Endodermal cell (in vitro differentiated cells): ENCODE data around the gene NCK1. TPM values are rescaled to one million over a fixed set of nuclear protein-coding genes. Genes with fewer than 3 reads are reported as not detected.

Source experiments
- DNase-seq: peaks from one replicate; pipeline ENCODE4 v3.0.0-alpha.2; 2017
- H3K27ac ChIP-seq: 2 replicates; pipeline ENCODE4 v1.5.1; 2013; ENCODE audit warnings: mild to moderate bottlenecking, low read depth, low read length, moderate library complexity
- H3K27me3 ChIP-seq: 2 replicates; pipeline ENCODE4 v1.6.1; 2013; ENCODE audit warnings: mild to moderate bottlenecking, low read length, moderate library complexity; ENCODE audit not compliant: insufficient read depth, control insufficient read depth, poor library complexity, severe bottlenecking
- H3K36me3 ChIP-seq: 2 replicates; pipeline ENCODE4 v1.7.0; 2013; ENCODE audit warnings: mild to moderate bottlenecking, low read length, moderate library complexity; ENCODE audit not compliant: control insufficient read depth, insufficient read depth
- H3K4me1 ChIP-seq: one replicate; pipeline ENCODE4 v1.7.0; 2013; ENCODE audit warnings: low read length; ENCODE audit not compliant: control insufficient read depth, insufficient read depth
- H3K4me3 ChIP-seq: 2 replicates; pipeline ENCODE4 v1.5.1; 2013; ENCODE audit warnings: mild to moderate bottlenecking, low read length, moderate library complexity
- H3K9ac ChIP-seq: 2 replicates; pipeline ENCODE4 v1.6.1; 2013; ENCODE audit warnings: mild to moderate bottlenecking, low read length, moderate library complexity; ENCODE audit not compliant: poor library complexity, severe bottlenecking; ENCODE audit errors: extremely low read depth
- H3K9me3 ChIP-seq: 2 replicates; pipeline ENCODE4 v1.6.1; 2013; ENCODE audit warnings: mild to moderate bottlenecking, low read length, moderate library complexity; ENCODE audit not compliant: control insufficient read depth
- H3K27ac Mint-ChIP-seq: 2 replicates; pipeline ENCODE4 v1.8.0; 2020; ENCODE audit warnings: mixed read lengths
- H3K27me3 Mint-ChIP-seq: 2 replicates; pipeline ENCODE4 v1.8.0; 2021; ENCODE audit warnings: mild to moderate bottlenecking, mixed read lengths; ENCODE audit not compliant: insufficient read depth
- H3K36me3 Mint-ChIP-seq: 2 replicates; pipeline ENCODE4 v1.8.0; 2020; ENCODE audit warnings: low read depth, mixed read lengths
- H3K4me1 Mint-ChIP-seq: 2 replicates; pipeline ENCODE4 v1.8.0; 2020; ENCODE audit warnings: mixed read lengths
- H3K4me3 Mint-ChIP-seq: 2 replicates; pipeline ENCODE4 v1.8.0; 2020; ENCODE audit warnings: mild to moderate bottlenecking, moderate library complexity, mixed read lengths
- H3K9me3 Mint-ChIP-seq: 2 replicates; pipeline ENCODE4 v1.8.0; 2020; ENCODE audit warnings: mild to moderate bottlenecking, mixed read lengths
- WGBS, 2 experiments: methylation state at CpG; one replicate each; pipeline versions ENCODE4 v1.1.5 to v1.1.7; 2013; ENCODE audit warnings: missing lambda C conversion rate in 2 of 2, mixed read lengths in 1 of 2; ENCODE audit not compliant: insufficient coverage in 1 of 2, insufficient read length in 1 of 2; 5-methylcytosine and 5-hydroxymethylcytosine counted together
- total RNA-seq, 2 donors: library from RNA; stranded (reverse); fragmentation: NEBNext Ultra II Directional in 1 of 2; extraction: Animal tissue kit (Norgen Biotek cat#: 25700) in 1 of 2; gene quantifications; 2 replicates in 1 of 2; 3 replicates in 1 of 2; pipeline ENCODE4 v1.2.1, GENCODE V29; 2021
- TF ChIP-seq, protein P1 (sequence below): fragments of 200-600 bp; sonication (generic); conservative IDR thresholded peaks from 2 replicates; pipeline ENCODE4 v1.5.0; 2021; ENCODE audit warnings: antibody characterized with exemption, mild to moderate bottlenecking

NCK1 gene
- total RNA-seq, 2 donors from 2014 or later, result 24.5 to 28.9 TPM

DNA sequence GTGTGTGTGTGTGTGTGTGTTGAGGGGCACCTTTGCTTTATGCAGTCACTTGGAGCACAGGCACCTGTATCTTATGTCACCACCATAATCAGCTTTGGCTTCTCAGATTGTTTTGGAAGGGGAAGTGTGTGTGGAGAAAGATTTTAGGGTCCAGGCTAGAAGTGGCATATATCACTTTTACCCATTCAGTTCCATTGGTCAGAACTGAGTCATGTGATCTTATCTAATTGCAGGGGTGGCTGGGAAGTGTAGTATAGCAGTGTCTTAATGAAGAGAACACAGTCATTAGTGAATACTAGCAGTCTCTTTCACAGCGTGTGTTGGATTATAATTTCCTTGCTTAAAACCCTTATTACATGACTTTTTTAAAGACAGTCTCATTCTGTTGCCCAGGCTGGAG lies 20.6 kb downstream of the NCK1 start:
- H3K4me3 ChIP-seq, result no peak overlapping the region
- Mint-ChIP-seq H3K27me3 (no peaks in the 10 kb centered on the region), H3K4me1 (no peaks in the 10 kb centered on the region), H3K36me3 (peaks cover 8% of the 10 kb centered on the region), H3K9me3 (peaks cover 11% of the 10 kb centered on the region), H3K27ac (no peak overlapping the region), H3K4me3 (no peak overlapping the region)
- no peak for DNase-seq
- H3K27ac ChIP-seq, result no peak overlapping the region
- H3K9ac ChIP-seq, result no peak overlapping the region
- no peaks in the 10 kb centered on the region for H3K4me1 ChIP-seq
- H3K27me3 ChIP-seq, result no peaks in the 10 kb centered on the region
- TF ChIP-seq, protein P1, sequence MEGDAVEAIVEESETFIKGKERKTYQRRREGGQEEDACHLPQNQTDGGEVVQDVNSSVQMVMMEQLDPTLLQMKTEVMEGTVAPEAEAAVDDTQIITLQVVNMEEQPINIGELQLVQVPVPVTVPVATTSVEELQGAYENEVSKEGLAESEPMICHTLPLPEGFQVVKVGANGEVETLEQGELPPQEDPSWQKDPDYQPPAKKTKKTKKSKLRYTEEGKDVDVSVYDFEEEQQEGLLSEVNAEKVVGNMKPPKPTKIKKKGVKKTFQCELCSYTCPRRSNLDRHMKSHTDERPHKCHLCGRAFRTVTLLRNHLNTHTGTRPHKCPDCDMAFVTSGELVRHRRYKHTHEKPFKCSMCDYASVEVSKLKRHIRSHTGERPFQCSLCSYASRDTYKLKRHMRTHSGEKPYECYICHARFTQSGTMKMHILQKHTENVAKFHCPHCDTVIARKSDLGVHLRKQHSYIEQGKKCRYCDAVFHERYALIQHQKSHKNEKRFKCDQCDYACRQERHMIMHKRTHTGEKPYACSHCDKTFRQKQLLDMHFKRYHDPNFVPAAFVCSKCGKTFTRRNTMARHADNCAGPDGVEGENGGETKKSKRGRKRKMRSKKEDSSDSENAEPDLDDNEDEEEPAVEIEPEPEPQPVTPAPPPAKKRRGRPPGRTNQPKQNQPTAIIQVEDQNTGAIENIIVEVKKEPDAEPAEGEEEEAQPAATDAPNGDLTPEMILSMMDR, result no peak
- H3K9me3 ChIP-seq, result peaks cover 19% of the 10 kb centered on the region
- 93 to 100% methylated on average over 1 of the region's 1 CpG for WGBS, 2 experiments
- no peaks in the 10 kb centered on the region for H3K36me3 ChIP-seq

DNA sequence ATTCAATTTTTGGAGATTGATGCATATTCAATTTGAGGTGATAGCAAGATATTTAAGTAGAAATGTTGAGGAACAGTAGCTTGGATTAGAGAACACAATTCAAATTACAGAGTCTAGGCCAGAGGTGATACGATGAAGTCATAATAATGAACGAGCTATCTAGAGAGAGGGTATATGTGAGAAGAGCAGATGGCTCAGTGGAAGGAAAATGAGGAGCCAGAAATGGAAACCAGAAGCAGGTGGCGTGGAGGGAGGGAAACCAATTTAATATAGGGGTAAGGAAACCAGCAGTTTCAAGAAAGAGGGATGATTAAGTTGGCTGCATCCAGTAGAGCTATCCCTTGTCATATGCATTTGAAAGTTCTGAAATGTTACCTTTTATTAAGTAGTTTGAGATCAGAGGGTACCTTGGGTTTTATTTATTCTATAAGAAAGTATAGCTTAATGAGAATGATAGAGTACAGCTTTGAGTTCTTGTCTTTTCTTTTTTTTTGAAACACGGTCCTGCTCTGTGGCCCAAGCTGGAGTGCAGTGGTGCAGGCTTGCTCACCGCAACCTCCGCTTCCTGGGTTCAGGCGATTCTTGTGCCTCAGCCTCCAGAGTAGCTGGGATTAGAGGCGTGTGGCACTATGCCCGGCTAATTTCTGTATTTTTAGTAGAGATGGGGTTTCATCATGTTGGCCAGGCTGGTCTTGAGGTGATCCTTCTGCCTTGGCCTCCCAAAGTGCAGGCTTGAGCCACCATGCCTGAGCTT lies 22.1 kb downstream of the NCK1 start:
- 95 to 97% methylated on average over 6 to 9 of the region's 9 CpGs for WGBS, 2 experiments
- Mint-ChIP-seq H3K4me1 (no peaks in the 10 kb centered on the region), H3K4me3 (no peak overlapping the region), H3K27me3 (no peaks in the 10 kb centered on the region), H3K36me3 (peaks cover 9% of the 10 kb centered on the region), H3K27ac (no peak overlapping the region), H3K9me3 (peaks cover 14% of the 10 kb centered on the region)
- Histone ChIP-seq H3K9ac (no peak overlapping the region), H3K27me3 (no peaks in the 10 kb centered on the region), H3K27ac (no peak overlapping the region), H3K36me3 (no peaks in the 10 kb centered on the region), H3K9me3 (peaks cover 12% of the 10 kb centered on the region), H3K4me1 (no peaks in the 10 kb centered on the region), H3K4me3 (no peak overlapping the region)
- TF ChIP-seq, protein P1, result no peak
- no peak for DNase-seq

DNA sequence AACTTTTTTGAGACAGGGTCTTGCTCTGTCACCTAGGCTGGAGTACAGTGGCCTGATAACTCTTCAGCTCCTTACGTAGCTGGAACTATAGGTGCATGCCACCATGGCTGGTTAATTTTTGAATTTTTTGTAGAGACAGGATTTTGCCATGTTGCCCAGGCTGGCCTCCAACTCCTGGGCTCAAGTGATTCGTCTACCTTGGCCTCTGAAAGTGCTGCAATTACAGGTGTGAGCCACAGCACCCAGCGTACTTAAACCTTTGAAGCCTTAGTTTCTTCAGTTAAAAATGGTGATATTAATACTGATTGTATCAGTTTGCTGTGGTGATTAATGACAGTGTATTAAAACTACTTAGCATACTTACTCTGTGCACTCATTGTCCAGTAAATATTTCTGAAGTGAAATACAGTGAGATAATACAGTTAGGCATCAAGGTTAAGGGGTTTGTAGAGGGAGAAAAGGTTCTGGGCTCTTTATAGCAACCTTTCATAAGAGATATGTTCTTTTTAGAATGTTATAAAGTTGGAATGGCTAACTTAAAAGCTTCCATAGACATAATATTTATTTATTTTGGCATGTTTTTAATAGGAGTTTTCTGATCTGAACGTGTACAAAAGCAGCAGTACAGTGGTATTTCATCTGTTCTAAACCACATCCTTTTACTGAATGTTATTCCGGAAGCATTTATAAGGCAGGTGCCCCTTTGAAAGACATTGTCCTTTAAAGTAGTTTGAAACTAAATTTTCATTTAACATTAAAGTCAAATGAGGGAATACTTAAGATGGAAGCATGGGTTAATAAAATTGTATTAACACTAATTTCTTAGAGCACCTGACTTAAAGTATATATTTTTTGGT lies 23.6 kb downstream of the NCK1 start:
- no peak overlapping the region for H3K4me3 ChIP-seq
- H3K9ac ChIP-seq, result no peak overlapping the region
- 94 to 96% methylated on average over 3 to 5 of the region's 5 CpGs for WGBS, 2 experiments
- no peaks in the 10 kb centered on the region for H3K4me1 Mint-ChIP-seq
- TF ChIP-seq, protein P1, result no peak
- no peaks in the 10 kb centered on the region for H3K27me3 ChIP-seq
- H3K27ac ChIP-seq, result no peak overlapping the region
- no peaks in the 10 kb centered on the region for H3K4me1 ChIP-seq
- peaks cover 17% of the 10 kb centered on the region for H3K9me3 Mint-ChIP-seq
- no peaks in the 10 kb centered on the region for H3K27me3 Mint-ChIP-seq
- H3K9me3 ChIP-seq, result peaks cover 12% of the 10 kb centered on the region
- H3K36me3 ChIP-seq, result peaks cover 1% of the 10 kb centered on the region
- H3K36me3 Mint-ChIP-seq, result peaks cover 16% of the 10 kb centered on the region
- no peak overlapping the region for H3K4me3 Mint-ChIP-seq
- no peak for DNase-seq
- H3K27ac Mint-ChIP-seq, result no peak overlapping the region
